GM19240 (cell line): Measurements from ENCODE around the gene CXCR6.
A peak's percentile ranks its signal among the peaks of the same experiment; 100 is the strongest.

Experiments used
- DNase-seq: peaks from one replicate; pipeline ENCODE4 v3.0.0; 2011; ENCODE audit warnings: low spot score; ENCODE audit not compliant: insufficient read length

Gene CXCR6

GRCh38 chr3:45943207-45943846 lies at the start of gene CXCR6:
TSS of gene CXCR6 (plus strand) at chr3:45943464. CDS start at chr3:45946482, 3,018 bp downstream.
- no peak for DNase-seq

DNA sequence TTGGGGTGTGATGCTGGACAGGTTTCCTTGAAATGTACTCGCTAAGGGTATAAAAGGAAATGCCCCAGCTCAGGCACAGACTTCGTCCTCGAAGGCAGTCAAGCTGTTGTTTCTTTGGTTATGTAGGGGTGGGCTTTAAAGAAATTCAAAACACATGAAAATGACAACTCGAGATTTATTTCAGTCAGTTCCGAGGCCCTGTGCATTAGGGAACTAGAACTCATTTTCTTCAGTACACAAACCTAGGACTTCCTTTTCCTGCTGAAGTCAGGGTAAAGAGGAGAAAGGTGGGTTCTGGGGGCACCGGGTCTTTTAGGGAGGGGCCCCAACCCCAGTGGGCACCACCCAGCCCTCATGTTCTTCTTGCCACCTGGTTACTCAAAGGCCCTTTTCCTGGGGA lies 49.2 kb upstream of the CXCR6 start:
- DNase-seq: no peak

GRCh38 chr3:45895686-45896468 lies 47.4 kb upstream of the CXCR6 start:
- no peak for DNase-seq

GRCh38 chr3:45896956-45897355 lies 46.3 kb upstream of the CXCR6 start:
- DNase-seq: no peak

- DNase-seq: no peak
These were observed 38.3 kb upstream of the CXCR6 start for GRCh38 chr3:45904931-45905330.

DNA sequence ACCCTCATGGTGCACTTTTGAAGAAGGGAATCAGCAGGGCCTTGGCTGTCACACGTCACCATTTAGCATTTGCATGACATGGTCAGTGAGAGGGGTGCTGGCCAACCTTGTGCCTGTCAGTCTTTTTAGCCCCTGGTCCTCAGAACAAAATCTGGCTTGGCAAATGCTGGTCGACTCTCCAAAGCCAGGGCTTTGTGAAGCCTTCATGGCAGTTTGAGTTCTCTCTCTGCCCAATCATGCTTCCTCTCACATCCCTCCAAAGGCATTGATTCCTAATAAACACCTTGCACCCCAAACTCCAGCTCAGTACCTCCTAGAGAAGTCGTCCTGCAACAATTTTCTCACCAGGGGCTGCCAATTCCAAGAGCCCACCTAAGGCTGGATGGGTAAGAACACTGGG lies 37.5 kb upstream of the CXCR6 start:
- DNase-seq: no peak

DNA sequence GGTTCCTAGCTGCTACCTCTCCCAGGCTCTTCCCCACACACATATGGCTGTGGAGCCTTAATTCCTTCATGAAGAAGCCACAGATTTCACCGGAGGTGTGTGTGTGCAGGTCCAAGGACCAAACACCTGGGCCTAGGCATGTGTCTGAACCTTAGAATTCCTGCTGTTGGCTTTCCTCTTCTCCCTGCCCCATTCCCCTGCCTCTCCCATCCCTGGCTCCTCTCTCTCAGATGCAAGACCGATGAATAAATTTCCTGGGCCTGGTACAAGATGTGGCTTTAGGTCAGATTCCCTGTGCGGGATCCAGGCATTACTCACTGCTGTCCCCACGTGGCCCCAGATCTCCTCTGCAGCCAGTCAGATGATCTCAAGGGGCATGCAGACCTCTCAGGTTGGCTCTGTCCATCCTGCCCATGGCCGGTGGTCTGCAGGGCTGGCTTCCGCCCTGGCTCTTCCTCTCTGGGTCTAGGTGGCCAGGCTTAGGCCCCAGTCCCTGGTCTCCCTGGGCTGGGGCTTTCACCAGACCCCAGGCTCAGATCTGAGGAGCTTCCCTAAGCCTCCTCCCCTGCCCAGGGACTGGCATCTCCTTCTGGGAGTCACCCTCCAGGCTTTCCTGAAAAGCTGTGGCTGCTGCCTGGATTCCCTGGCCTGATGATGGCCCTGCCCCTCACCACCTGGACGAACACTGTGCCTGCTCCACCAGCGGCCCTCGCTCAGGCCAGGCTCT lies 36.4 kb upstream of the CXCR6 start:
- DNase-seq: no peak

GRCh38 chr3:45907769-45908705 lies 35.2 kb upstream of the CXCR6 start:
- DNase-seq: no peak

- DNase-seq: no peak
These were observed 34.5 kb upstream of the CXCR6 start for GRCh38 chr3:45908761-45909160.

DNA sequence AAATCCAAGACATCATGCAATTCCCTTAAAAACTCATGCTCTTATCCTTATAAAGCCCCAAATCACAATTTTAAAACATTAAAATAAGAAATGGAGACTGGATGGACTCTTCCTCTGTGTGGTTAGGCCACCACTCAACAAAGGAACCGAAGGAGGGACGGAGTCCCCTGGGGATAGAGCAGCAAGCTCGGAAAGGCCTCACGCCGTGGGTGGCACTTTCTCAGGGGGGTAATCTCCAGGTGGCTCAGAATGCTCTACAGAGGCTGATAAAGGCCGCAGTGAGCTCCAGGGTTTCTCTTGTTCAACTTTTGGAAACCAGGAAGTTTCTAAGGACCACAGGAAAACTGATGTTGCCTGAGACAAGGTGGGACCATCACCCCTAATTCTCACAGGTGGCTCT lies 33.7 kb upstream of the CXCR6 start:
- no peak for DNase-seq

GRCh38 chr3:45910892-45911291 lies 32.4 kb upstream of the CXCR6 start:
- DNase-seq: no peak

GRCh38 chr3:45911511-45912226 lies 31.6 kb upstream of the CXCR6 start:
- no peak for DNase-seq

DNA sequence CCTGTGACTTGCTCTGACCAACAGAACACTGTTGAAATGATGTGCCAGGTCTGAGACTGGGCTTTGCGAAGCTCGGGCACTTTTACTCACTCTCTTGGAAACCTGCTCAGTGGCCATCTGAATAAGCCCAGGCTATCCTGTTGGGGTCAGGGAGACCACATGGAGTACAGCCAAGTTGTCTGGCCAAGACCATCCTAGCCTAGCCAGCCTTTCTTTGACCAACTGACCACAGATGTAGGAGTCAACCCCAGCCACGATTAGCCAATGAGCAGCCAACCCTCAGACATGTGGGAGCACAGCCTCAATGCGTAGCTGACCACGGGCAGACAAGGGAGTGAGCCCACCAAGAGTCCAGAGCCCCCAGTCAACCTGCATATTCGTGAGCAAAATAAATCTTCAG lies 30.8 kb upstream of the CXCR6 start:
- DNase-seq: no peak

DNA sequence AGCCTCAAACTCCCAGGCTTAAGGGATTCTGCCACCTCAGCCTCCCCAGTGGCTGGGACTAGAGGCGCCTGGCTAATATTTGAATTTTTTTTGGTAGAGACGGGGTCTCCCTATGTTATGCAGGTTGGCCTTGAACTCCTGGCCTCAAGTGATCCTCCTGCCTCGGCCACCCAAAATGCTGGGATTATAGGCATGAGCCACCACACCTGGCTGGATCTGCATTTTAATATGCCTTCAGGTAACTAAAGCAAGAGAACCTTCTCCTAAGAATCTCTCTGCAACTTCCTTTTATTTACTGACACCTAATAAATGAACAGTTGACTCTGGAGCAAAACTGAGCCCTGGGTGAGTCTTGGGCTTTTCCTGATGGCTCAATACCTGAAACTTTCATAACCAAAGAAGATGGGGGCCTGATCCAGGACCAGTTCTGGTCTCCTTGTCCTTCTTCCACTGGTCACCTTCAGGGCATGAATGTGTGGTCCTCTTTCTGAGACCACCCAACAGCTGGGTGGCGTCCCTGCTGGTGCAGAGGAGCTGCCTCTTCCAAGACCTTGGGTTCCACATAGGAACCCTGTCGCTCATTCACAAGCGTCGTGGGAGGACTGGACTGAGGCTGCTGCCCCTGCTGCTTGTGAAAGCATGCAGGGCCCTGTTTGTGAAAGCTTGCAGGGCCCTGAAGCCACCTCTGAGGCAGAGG lies 28.8 kb upstream of the CXCR6 start:
- DNase-seq: no peak

DNA sequence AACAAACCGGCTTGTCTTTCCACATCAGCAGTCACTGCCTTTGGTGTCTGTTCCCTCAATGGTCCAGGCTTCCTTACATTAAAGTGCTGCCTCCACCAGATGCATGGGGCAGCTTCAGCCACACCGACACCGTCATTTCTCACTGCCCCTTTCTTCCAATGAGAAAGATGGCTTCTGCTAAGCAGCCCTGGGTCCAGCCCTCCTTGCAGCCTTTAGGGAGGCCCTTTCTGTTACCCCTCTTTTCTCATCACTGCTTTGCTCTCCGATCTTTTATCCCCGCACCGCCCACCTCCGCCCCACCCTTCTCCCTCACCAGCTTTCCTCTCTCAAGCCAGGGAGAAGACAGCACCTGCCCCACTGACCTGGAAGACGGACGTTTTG lies 28.2 kb upstream of the CXCR6 start:
- DNase-seq: no peak

GRCh38 chr3:45915518-45916231 lies 27.6 kb upstream of the CXCR6 start:
- DNase-seq: peak; percentile 91

DNA sequence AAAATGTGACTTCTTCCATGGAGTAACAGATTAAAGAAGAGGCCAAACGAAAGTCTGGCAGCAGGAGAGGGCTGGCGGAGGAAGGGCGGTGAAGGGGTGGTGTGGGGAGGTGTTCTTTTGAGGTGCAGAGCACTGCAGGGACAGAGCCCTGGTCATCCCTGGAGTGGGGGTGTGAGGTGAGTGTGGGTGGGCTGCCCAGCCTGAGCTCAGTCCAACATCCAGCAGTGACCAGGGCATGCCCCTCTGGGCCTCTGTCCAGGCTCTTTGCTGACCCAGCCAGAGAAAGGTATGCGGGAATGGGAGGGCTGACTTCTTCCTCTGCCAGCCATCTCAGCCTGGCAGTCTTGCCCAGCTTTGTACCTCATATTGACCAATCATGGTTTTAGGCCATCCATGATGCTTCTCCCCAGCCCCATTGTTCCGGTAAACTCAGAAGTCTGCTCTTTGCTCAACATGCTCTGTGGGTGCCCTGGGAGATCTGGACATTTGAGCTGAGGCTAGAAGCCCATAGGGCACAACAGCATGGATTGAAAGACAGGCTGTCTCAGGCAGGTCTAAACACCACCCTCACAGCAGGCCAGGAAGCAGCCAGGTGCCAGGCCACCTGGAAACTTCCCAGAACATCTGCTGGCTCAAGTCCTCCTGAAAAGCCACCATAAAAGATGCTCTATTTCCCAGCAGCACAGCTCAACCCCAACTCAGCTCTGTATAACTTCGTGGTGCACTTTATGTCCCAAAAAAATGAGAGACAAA lies 25.9 kb upstream of the CXCR6 start:
- no peak for DNase-seq

GRCh38 chr3:45921158-45922038 lies 21.9 kb upstream of the CXCR6 start:
- no peak for DNase-seq
